ENCODE data around the gene SLIT3. TPM values are rescaled to one million over a fixed set of nuclear protein-coding genes. Genes with fewer than 3 reads are reported as not detected.

The SLIT3 gene
- total RNA-seq, 1 donor from 2014 or later, result 0.22 TPM

DNA sequence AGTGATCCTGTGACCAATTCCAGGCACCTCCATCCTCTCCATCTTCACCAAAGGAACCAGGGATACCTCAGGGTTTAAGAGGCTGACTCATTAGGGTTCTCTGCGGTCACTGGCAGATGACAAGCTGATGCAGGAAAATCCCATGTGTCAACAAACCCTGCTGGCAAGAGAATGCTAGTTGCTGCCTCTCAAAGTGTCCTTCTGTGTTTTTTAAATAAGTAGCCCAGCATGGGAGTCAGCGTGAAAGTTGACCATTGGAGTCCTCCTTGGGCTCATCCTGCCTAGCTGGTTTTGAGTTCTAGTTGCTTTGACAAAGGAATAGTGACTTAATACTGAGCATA is 200.2 kb downstream of the SLIT3 start:
- Mint-ChIP-seq H3K9me3 (no peaks in the 10 kb centered on the region), H3K27ac (no peak overlapping the region), H3K36me3 (no peaks in the 10 kb centered on the region), H3K27me3 (ENCODE audit: insufficient read depth, low read depth) (no peaks in the 10 kb centered on the region), H3K4me3 (no peak overlapping the region), H3K4me1 (peaks cover 23% of the 10 kb centered on the region)
- peak; percentile 23 for DNase-seq (ENCODE audit: low spot score)
- Histone ChIP-seq H3F3A (ENCODE audit: low read depth) (no peaks in the 10 kb centered on the region), H3K36me3 (no peaks in the 10 kb centered on the region), H3K9ac (no peak overlapping the region), H3K4me3 (no peak overlapping the region), H3K27ac (no peak overlapping the region), H3K4me2 (no peak overlapping the region), H3K79me2 (ENCODE audit: low read depth) (no peaks in the 10 kb centered on the region), H2AFZ (replicated peaks) (no peak overlapping the region), H3K9me3 (ENCODE audit: low read depth) (no peaks in the 10 kb centered on the region), H3K4me1 (peaks cover 4% of the 10 kb centered on the region), H4K20me1 (ENCODE audit: low read depth) (no peaks in the 10 kb centered on the region), H3K27me3 (no peaks in the 10 kb centered on the region)
- TF ChIP-seq EZH2phosphoT487 (IDR thresholded peaks at IDR 0.05) (no peak), EZH2 (IDR thresholded peaks at IDR 0.05) (no peak)

DNA sequence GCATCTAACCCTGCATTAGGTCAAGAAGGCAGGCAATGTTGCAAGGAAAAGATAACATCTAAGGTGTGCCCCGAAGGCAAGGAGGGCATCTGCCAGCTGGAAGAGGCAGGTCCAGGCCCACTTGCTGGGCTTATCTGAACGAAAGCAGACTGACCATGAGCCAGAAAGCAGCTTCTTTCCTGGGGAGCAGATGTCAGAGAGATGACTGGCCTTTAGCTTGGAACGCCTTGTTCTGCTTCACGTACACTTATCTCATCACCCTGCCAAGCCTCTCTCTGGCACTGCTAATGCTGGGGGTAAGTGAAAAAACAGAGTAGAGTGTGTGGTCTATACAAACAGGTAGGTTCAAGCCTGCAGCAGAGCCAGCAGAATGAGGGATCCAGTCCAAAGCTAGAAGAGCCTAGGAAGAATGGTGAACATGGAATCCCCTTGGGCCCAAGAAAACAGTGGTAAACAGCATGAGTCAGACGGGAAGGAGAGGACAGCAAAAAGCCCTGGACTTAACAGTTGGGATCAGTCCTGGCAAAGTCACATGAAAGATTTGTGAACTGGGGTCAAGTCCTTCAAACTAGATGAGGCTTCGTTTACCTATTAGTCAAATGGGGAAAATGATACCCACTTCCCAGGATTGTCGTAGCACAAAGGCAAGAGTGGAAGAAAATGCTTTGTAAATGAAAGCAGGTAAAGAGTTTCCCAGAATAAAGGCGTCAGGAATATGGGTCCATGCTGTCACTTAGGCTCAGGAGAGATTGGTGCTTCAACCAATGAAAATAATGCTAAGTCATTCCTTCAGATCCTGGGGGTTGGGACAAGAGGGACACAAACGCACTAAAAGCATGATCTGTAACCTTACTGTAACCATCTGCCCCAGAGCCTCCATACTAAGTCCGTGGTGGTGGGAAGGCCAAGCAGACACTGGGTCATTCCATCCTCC is 200.9 kb downstream of the SLIT3 start:
- no peak overlapping the region for H3K27ac Mint-ChIP-seq
- H3K36me3 ChIP-seq, result no peaks in the 10 kb centered on the region
- no peaks in the 10 kb centered on the region for H3F3A ChIP-seq (ENCODE audit: low read depth)
- H3K9me3 Mint-ChIP-seq, result no peaks in the 10 kb centered on the region
- H3K4me1 ChIP-seq, result peaks cover 4% of the 10 kb centered on the region
- H3K9ac ChIP-seq, result no peak overlapping the region
- H2AFZ ChIP-seq (replicated peaks), result no peak overlapping the region
- no peak overlapping the region for H3K4me3 ChIP-seq
- no peaks in the 10 kb centered on the region for H3K79me2 ChIP-seq (ENCODE audit: low read depth)
- peaks cover 2% of the 10 kb centered on the region for H3K27me3 Mint-ChIP-seq (ENCODE audit: insufficient read depth, low read depth)
- H3K36me3 Mint-ChIP-seq, result no peaks in the 10 kb centered on the region
- no peak overlapping the region for H3K4me3 Mint-ChIP-seq
- no peak overlapping the region for H3K27ac ChIP-seq
- no peak for DNase-seq (ENCODE audit: low spot score)
- no peak overlapping the region for H3K4me2 ChIP-seq
- no peaks in the 10 kb centered on the region for H3K9me3 ChIP-seq (ENCODE audit: low read depth)
- TF ChIP-seq EZH2 (IDR thresholded peaks at IDR 0.05), result no peak
- H4K20me1 ChIP-seq (ENCODE audit: low read depth), result no peaks in the 10 kb centered on the region
- H3K4me1 Mint-ChIP-seq, result peaks cover 22% of the 10 kb centered on the region
- H3K27me3 ChIP-seq, result no peaks in the 10 kb centered on the region

DNA sequence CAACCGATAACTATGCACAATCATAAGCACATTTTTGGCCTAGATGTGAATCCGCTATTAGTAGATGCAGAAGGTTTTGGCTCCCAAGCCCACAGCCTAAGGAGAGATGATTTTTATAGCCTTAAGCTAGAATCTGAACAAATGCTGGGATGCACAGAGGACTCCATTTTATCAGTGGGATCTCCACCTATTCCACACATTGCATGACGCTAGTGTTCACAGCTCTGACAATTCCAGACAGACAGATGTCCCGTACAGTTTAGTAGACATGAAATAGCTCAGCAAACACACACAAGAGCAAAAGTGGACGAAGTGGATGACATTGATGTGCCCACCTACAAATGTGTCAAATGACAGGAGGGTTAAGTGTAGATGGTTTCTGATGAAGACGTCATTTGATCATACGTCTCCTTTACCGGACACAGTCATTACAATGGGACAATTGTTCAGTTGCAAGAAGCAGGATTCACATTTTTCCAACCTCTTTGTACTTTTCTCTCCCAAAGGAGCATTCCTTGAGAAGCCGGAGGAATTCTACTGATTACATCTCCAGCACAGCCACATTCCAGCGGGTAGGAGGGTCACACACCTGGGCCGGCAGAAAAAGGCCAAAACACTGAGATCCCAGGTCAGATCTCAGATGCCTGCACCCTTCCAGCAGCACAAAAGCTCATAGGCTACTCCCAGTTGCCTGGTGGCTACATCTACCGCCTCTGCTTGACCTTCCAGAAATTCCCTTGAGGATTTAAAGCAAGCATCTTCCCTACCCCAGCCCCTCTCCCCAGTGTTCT is 202.4 kb downstream of the SLIT3 start:
- Mint-ChIP-seq H3K27me3 (ENCODE audit: insufficient read depth, low read depth) (peaks cover 2% of the 10 kb centered on the region), H3K36me3 (no peaks in the 10 kb centered on the region), H3K4me3 (no peak overlapping the region), H3K27ac (no peak overlapping the region), H3K9me3 (no peaks in the 10 kb centered on the region), H3K4me1 (peaks cover 9% of the 10 kb centered on the region)
- no peaks in the 10 kb centered on the region for H3F3A ChIP-seq (ENCODE audit: low read depth)
- no peak overlapping the region for H3K4me2 ChIP-seq
- no peak overlapping the region for H2AFZ ChIP-seq (replicated peaks)
- H4K20me1 ChIP-seq (ENCODE audit: low read depth), result no peaks in the 10 kb centered on the region
- H3K9ac ChIP-seq, result no peak overlapping the region
- no peaks in the 10 kb centered on the region for H3K27me3 ChIP-seq
- TF ChIP-seq, protein P1, sequence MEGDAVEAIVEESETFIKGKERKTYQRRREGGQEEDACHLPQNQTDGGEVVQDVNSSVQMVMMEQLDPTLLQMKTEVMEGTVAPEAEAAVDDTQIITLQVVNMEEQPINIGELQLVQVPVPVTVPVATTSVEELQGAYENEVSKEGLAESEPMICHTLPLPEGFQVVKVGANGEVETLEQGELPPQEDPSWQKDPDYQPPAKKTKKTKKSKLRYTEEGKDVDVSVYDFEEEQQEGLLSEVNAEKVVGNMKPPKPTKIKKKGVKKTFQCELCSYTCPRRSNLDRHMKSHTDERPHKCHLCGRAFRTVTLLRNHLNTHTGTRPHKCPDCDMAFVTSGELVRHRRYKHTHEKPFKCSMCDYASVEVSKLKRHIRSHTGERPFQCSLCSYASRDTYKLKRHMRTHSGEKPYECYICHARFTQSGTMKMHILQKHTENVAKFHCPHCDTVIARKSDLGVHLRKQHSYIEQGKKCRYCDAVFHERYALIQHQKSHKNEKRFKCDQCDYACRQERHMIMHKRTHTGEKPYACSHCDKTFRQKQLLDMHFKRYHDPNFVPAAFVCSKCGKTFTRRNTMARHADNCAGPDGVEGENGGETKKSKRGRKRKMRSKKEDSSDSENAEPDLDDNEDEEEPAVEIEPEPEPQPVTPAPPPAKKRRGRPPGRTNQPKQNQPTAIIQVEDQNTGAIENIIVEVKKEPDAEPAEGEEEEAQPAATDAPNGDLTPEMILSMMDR (IDR thresholded peaks at IDR 0.05), result no peak
- no peak for TF ChIP-seq EZH2phosphoT487 (IDR thresholded peaks at IDR 0.05)
- TF ChIP-seq EZH2 (IDR thresholded peaks at IDR 0.05), result no peak
- peaks cover 4% of the 10 kb centered on the region for H3K4me1 ChIP-seq
- DNase-seq (ENCODE audit: low spot score), result no peak
- H3K27ac ChIP-seq, result no peak overlapping the region
- no peaks in the 10 kb centered on the region for H3K79me2 ChIP-seq (ENCODE audit: low read depth)
- H3K4me3 ChIP-seq, result no peak overlapping the region
- no peaks in the 10 kb centered on the region for H3K9me3 ChIP-seq (ENCODE audit: low read depth)
- no peaks in the 10 kb centered on the region for H3K36me3 ChIP-seq

DNA sequence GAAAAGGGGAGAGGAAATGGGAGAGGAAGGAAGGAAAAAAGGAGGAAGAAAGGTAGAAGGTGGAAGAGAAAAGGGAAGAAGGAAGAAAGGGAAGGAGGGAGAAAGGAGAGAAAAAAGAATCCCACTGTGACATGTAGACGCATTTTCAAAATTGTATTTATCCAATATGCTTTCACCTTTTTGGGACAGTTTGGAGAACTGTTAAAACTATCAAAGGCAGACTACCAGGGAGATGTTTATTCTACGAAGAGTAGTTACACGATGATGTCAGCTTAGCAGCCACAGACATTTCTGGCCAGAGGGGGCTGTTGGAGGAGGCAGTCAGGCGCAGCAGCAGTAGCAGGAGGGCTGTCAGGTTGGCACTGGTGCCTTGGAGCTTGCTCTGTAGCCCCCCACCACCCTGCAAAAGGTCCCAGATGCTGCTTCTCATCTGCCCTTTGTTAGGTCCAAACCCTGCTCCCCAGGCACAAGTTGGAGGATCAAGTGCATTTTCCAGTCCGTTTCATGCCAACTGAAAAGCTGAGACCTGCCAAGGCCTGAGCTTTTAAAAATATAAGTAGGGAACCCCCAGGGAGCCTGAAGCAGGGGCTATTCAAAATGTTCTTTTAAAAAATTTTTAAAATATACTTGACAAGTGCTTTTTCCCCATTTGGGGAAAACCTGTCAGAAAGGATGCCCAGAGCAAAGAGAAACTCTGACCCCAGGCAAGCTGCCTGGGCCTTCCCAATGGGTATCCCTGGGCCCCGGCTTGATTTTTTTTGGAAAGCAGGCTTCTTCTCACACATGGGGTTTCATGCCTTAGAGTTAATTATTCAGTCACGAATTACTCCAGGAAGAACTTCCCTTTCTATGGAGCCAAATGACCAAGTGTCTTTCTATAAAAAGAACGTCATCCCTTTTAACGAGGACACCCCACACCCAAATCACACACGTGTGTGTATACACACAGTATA is 203.3 kb downstream of the SLIT3 start:
- Histone ChIP-seq H3K79me2 (ENCODE audit: low read depth) (no peaks in the 10 kb centered on the region), H3K4me2 (no peak overlapping the region), H3K27ac (no peak overlapping the region), H4K20me1 (ENCODE audit: low read depth) (no peaks in the 10 kb centered on the region), H3K36me3 (no peaks in the 10 kb centered on the region), H3K27me3 (no peaks in the 10 kb centered on the region), H3K4me1 (peaks cover 4% of the 10 kb centered on the region), H3K9me3 (ENCODE audit: low read depth) (no peaks in the 10 kb centered on the region), H3F3A (ENCODE audit: low read depth) (no peaks in the 10 kb centered on the region), H3K9ac (no peak overlapping the region), H2AFZ (replicated peaks) (no peak overlapping the region), H3K4me3 (no peak overlapping the region)
- Mint-ChIP-seq H3K9me3 (no peaks in the 10 kb centered on the region), H3K4me3 (no peak overlapping the region), H3K4me1 (peaks cover 9% of the 10 kb centered on the region), H3K36me3 (no peaks in the 10 kb centered on the region), H3K27me3 (ENCODE audit: insufficient read depth, low read depth) (peaks cover 2% of the 10 kb centered on the region), H3K27ac (no peak overlapping the region)
- no peak for DNase-seq (ENCODE audit: low spot score)
- no peak for TF ChIP-seq EZH2phosphoT487 (IDR thresholded peaks at IDR 0.05)
- TF ChIP-seq, protein P1 (IDR thresholded peaks at IDR 0.05), result no peak
- no peak for TF ChIP-seq EZH2 (IDR thresholded peaks at IDR 0.05)
